ENCODE data around the gene CAMK1G. TPM values are rescaled to one million over a fixed set of nuclear protein-coding genes. Genes with fewer than 3 reads are reported as not detected.

The CAMK1G gene
- total RNA-seq, 1 donor from 2014 or later: not detected

GRCh38 chr1:209643285-209644020 lies 59.9 kb downstream of the CAMK1G start:
- peak; percentile 81 for DNase-seq

GRCh38 chr1:209645574-209646452 lies 62.3 kb downstream of the CAMK1G start:
- Histone ChIP-seq H3K27ac (replicated peaks) (peak overlapping the region; percentile 90), H3K9me3 (replicated peaks) (no peaks in the 10 kb centered on the region), H3K27me3 (ENCODE audit: low read depth) (no peaks in the 10 kb centered on the region), H3K4me3 (no peak overlapping the region), H3K4me1 (peaks cover 100% of the 10 kb centered on the region), H3K36me3 (no peaks in the 10 kb centered on the region)
- intact Hi-C loops (cut with micrococcal nuclease): no loop called here
- no peak for TF ChIP-seq CTCF (IDR thresholded peaks at IDR 0.05; ENCODE audit: borderline replicate concordance)
- DNase-seq: no peak

More at GRCh38 chr1:209643285-209644020, 59.9 kb downstream of the CAMK1G start:
- Histone ChIP-seq H3K27ac (replicated peaks) (peak overlapping the region; percentile 90), H3K9me3 (replicated peaks) (no peaks in the 10 kb centered on the region), H3K4me3 (no peak overlapping the region), H3K36me3 (no peaks in the 10 kb centered on the region), H3K27me3 (ENCODE audit: low read depth) (no peaks in the 10 kb centered on the region), H3K4me1 (peaks cover 79% of the 10 kb centered on the region)
- intact Hi-C loops (cut with micrococcal nuclease): no loop called here
- TF ChIP-seq CTCF (IDR thresholded peaks at IDR 0.05; ENCODE audit: borderline replicate concordance): no peak

DNA sequence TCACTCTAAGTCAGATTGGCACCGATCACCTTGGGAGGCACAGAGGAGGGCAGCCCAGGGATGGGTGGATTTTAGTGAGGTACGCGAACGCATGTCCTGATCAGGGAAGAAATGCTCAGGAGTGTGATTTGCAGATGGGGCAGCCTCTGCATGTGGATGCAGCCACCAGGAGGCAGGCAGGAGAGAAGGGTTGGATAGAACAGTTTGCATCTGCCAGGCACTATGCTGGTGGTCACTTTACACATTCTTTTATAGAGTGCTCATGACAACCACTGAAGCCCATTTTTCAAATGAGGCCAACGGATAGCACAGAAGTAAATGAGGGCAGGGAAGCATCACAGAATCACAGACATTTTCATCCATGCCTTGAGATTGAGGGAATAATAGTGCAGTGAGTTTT lies 63.0 kb downstream of the CAMK1G start:
- intact Hi-C loops (cut with micrococcal nuclease): no loop called here
- peak overlapping the region; percentile 90 for H3K27ac ChIP-seq (replicated peaks)
- H3K4me1 ChIP-seq: peaks cover 100% of the 10 kb centered on the region

DNA sequence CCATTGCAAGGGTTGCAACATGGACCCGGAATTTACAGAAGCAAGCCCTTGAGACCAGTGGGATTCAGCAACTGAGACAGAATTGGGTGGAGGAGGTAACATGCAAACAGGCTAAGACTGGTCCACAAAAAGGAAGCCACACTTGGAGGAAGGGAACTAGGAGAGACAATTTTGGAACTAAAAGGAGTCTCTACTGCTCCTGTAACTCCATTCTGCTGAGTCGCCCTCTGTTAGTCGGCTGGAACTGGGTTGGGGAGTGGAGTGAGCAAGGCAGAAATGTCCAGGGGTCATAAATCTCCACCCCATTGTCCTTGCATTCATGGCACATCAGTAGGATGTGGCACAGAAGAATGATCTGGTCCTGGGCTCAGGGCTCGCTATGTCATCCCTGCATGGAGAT lies 63.6 kb downstream of the CAMK1G start:
- H3K27ac ChIP-seq (replicated peaks): peak overlapping the region; percentile 90
- peaks cover 95% of the 10 kb centered on the region for H3K4me1 ChIP-seq
- H3K9me3 ChIP-seq (replicated peaks): no peaks in the 10 kb centered on the region
- no peak overlapping the region for H3K4me3 ChIP-seq
- intact Hi-C loops (cut with micrococcal nuclease): no loop called here
- no peak for TF ChIP-seq CTCF (IDR thresholded peaks at IDR 0.05; ENCODE audit: borderline replicate concordance)
- H3K36me3 ChIP-seq: no peaks in the 10 kb centered on the region
- DNase-seq: no peak
- H3K27me3 ChIP-seq (ENCODE audit: low read depth): no peaks in the 10 kb centered on the region

More for the DNA sequence above, 63.0 kb downstream of the CAMK1G start:
- H3K4me3 ChIP-seq: no peak overlapping the region
- no peak for DNase-seq
- no peaks in the 10 kb centered on the region for H3K9me3 ChIP-seq (replicated peaks)
- peak; percentile 21 for TF ChIP-seq CTCF (IDR thresholded peaks at IDR 0.05; ENCODE audit: borderline replicate concordance)
- no peaks in the 10 kb centered on the region for H3K27me3 ChIP-seq (ENCODE audit: low read depth)
- H3K36me3 ChIP-seq: no peaks in the 10 kb centered on the region

- TF ChIP-seq CTCF (IDR thresholded peaks at IDR 0.05; ENCODE audit: borderline replicate concordance): no peak
- Histone ChIP-seq H3K4me1 (peaks cover 95% of the 10 kb centered on the region), H3K27me3 (ENCODE audit: low read depth) (no peaks in the 10 kb centered on the region), H3K4me3 (no peak overlapping the region), H3K9me3 (replicated peaks) (no peaks in the 10 kb centered on the region), H3K36me3 (no peaks in the 10 kb centered on the region), H3K27ac (replicated peaks) (peak overlapping the region; percentile 90)
- intact Hi-C loops (cut with micrococcal nuclease): no loop called here
- DNase-seq: no peak
Measured at GRCh38 chr1:209648346-209648745, 64.8 kb downstream of the CAMK1G start.

Data from left ventricle myocardium inferior (tissue), 1 donor.